Left kidney (tissue), 2 donors: ENCODE results near the gene ASXL1. TPM values are rescaled to one million over a fixed set of nuclear protein-coding genes. Genes with fewer than 3 reads are reported as not detected.

Source experiments
- DNase-seq: peaks from one replicate; pipeline ENCODE4 v3.0.0-alpha.2; 2013
- polyA plus RNA-seq: library from polyadenylated mRNA; unstranded; fragments of 120-200 nt; gene quantifications from one replicate; pipeline ENCODE4 v1.2.1, GENCODE V29; 2013; ENCODE audit not compliant: insufficient read length

The ASXL1 gene
- polyA plus RNA-seq, 1 donor = 80.9 TPM

DNA sequence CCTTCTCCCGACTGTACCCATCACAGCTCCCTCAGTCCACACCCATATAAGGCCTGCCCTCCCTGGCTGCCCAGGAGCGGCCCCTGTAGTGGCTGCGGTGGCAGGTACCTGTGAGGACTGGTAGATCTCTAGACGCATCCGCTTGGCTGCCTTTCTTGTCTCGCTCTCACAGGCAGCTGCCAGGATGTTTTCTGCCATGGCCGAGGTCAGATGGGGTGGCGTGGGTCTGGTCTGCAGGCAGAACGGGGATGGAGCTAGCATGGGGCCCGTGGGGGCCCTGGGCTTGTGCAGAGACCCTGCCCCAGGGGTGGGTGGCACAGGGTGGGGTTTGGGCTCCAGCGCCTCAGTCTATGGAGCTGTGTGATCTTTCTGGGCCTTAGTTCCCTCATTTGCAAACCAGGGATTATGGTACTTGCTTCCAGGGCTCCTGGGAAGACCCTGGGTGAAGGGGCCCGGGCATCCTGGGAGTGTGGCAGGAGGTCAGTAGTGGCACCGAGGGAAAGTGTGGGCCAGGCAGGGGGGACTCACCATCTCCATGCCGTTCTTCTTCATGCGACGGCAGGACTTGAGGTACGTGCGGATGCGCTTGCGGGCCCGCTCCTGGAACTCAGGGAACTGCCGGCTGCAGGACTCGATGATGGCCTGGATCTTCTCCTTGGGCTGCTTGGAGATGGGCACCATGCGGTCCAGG is 94.8 kb downstream of the ASXL1 start:
- DNase-seq = no peak

DNA sequence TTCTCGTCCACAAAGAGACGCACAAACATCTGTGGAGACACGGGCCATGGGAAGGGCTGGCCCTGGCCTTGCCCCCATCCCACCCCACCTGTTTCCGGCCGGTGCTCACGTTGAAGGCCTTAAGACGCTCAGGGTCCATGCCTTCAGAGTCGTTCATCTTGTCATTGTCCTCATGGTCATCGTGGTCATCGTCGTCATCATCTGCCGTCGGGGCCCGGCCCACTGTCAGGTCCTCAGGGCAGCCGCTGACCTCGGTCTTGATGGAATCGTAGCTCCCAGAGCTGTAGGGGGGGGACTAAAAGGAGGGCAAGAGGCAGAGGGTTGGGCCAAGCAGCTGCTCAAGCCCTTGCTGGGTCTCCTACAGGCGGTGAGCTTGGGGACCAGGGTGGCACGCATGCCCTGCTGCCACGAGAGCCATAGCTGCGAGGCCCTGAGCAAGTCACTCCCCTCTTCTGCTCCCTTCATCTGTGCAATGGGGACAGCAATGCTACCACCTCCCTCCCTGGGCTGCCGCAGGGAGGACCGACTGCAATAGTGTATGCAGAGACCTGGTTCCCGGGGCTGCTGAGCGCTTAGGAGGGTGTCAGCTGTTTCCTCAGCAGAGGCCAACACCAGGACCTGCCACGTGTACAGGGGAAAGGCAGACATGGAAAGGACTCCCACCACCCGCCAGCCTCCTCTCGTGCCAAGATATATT is 95.5 kb downstream of the ASXL1 start:
- no peak for DNase-seq

DNA sequence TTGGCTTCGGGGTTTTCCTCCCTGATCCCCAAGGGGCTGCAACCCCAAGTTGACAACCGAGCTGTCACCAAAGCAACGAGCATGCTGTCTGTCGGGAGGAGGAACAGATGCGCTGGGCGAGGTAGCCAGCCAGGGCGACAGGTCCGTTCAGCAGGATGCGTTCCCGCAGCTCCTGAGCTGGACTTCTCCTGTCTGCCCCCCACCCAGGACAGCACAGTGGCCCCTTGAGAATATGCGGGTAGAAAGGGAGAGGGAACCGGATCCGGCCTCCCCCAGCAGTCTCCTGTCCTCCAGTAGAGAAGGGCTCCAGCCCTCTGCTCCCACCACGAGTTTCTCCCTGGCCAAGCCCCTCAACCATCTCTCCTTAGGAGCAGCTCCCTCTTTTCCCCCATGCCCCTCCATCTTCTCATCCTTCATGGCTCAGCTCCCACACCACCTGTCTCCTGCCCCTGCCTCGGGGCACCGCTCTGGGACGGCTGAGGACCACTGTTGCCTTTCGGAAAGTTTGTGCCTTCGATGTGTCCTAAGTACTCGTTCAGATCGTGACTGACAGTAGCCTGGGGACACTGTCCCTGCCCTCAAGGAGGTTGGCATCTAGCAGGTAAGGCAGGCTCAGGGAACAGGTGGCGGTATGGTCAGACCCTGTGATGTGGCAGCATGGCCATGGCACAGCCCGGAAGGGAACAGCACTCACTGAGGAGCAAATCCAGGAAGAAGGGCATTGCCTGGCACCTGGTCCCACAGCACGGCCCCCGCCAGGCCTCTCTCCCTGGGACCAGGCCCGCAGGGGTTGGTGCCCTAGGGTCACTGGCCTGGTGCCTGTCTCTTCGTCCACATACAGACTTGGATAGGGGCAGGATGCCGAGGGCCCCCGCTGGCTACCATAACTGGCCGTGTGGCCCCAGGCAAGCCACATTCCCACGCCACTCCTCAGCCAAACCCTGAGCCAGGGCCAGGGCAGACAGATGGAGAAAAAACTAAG is 96.3 kb downstream of the ASXL1 start:
- DNase-seq = no peak

DNA sequence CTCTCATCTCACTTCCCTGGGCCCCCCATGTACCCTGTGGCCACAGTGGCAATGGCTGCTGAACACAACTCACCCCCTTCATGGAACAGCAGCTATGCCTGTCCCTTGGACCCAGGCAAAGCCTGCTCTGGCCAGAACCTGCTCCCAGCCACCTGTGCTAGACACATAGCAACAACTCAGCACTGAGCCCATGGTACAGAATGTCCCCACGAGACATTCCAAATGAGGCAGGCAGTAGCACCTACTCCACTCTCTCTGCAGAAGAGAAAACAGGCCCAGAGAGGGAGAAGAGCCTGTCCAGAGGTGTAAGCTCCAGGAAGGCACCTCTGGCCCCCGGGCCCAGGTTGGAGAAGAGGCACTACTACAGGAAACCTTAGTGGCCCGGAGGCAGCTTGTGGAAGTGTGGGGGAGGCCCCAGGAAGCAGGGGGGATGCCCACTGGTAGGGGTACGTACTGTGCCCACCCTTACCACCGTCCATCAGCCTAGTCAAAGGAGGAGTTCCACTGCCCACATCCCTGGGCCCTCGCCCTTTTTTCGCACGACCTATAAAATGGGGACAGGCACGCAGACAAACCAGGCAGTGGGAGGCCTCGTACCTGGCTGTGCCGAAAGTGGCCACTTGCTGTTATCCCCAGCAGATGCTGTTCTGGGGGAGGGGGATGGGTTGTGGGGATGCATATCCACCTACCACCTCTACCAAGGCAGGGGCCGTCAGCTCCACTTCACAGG is 97.2 kb downstream of the ASXL1 start:
- no peak for DNase-seq

DNA sequence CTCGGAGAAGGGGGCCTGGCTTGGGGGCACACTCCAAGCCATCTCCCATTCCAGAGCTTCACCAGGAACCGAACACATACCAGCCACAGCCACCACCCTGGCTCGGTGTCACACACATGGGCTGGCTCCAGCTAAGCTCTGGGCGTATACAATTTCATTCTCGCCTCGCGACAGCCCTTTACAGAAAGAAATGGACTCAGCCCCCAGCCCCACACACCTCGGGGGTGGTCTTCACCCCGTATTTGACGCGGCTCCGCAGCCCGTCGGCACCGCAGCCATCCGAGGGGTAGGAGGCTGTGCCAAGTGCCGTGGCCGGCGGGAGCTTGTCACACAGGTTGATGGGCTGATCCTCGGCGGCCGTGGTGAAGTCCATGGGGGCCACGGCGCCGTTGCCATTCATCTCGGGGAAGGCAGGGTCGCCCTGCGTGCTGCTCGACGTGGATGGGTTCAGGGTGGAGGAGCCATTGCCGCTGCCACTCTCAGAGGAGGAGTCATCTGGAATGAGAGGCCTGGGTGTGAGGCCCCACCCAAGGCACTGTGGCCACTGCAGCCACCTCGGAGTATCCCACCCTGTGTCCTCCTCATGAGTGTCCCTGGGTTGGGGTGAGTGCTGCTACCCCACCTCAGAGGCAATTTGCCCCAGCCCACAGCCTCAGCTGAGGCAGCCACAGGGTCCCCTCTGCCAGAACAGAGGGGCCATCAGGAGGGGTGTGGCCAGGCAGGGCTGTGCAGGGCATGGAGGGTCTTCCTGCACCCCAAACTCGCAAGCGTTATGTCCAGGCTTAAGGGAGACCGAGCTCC is 98.0 kb downstream of the ASXL1 start:
- no peak for DNase-seq

DNA sequence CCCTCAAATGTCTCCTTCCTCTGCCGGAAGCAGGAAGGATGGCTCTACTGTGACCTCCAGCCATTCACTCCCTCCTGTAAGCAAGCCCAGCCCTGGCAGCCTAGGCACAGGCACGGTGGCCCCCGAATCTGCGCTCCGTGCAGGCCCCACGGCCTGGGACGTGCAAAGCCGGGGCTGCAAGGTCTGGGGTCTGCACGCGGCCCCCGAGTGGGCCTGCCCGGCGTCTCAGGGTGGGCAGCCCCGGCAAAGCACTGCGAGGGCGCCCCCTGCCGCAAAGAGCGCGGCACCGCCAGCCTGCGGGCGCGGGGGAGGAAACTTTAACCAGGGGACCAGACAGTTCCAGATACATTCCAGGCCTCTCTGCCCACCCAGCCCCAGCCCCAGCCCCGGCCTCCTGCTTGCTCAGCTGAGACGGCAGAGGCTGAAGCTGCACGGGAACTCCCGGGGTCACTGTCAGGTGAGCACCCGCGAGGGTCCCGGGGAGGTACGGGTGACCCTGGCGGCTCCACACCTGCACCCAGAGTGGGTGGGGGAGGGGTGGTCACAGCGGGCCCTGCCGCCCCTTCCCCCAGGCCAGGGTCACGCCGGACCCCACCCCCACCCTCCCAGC is 98.8 kb downstream of the ASXL1 start:
- DNase-seq = peak; percentile 87

DNA sequence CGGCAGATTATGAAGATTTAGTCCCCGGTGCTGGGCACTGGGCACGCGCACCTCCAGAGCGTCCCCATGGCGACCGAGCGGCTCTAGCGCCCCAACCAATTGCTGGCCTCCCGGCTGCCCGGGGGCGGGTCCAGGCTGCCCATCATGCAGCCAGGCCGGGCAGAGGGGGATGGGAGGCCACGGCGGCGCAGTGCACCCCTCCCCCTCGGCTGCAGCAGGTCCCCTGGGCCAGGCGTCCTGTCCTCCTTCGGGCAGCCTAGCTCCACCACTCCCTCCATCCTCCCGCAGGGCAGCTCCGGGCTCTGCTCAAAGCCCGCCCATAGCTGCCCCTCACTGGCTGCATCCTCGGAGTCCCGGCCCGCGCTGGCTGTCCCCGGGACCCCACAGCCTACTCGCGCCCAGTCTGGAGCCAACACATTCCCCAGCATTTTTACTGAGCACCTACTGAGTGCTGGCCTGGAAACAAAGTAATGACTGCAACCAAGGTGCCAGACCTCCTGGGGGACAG is 99.4 kb downstream of the ASXL1 start:
- peak; percentile 90 for DNase-seq

DNA sequence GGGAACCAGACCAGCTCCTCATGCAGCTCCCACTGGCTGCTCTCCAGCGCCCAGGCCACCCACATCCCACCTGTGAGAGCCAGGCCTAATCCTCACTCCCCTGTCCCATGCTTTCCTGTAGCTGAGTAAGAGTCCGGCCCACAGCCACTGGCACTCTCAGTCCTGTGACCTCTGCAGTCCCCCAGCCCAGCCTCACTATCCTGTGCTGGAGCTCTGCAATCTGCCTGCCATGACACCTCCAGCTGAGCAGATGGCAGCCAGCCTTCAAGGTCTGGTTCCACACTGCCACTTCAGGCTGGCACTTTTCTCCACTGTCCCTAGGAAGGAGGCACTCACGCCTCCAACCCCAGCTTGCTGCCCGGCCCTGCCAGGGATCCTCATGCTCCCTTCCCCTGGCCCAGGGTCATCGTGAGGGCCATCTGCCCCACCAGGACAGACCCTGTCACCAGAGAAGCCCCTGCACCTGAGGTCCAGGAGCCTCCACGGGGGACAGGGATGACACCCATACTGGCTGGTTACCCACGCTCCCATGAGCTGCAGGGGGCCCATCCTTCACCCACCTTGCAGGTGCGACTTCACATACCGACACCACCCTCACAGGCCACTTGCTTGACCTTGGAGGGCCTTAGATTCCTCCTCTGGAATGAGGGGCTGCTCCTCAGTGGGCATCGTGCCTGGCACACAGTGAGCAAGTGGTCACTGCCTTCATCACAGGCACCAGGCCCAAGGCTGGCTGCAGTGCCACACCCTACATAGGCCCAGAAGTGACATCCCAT is 100.1 kb downstream of the ASXL1 start:
- no peak for DNase-seq

DNA sequence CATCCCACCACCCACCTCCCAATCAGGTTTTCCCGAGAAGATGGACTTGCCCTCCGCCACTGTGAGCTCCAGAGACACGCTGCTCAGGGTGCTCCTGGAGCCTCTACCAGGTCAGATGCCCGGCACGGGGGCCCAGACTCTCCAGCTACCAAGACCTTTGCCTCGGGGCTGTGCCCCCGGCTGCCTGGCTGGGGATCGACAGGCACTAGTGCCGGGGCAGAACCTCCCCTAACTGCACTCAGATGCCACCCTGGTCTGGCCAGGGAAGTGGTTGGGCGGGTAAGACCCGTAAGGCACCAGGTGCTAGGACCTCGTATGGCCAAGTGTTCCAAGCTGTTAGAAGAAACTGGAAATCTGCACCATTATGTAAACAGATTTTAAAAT is 100.7 kb downstream of the ASXL1 start:
- no peak for DNase-seq

DNA sequence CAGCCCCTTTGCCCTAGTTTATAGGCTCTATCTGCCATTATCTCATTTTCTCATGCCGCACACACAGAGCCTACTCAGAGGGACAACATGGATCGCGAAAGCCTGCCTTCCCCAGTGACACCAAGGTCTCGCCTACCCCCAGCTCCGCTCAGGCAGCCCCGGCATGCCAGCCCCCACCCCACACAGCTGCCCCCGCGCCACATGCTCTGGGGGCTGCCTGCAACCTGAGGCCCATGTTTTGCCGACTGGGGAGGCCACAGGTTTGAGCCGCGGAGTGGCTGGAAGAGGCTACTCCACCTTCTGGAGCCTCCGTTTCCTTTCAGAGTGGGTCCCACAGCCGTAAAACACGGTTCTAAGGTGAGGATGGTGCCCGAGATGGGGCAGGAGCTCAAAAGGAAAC is 102.1 kb downstream of the ASXL1 start:
- DNase-seq = no peak

DNA sequence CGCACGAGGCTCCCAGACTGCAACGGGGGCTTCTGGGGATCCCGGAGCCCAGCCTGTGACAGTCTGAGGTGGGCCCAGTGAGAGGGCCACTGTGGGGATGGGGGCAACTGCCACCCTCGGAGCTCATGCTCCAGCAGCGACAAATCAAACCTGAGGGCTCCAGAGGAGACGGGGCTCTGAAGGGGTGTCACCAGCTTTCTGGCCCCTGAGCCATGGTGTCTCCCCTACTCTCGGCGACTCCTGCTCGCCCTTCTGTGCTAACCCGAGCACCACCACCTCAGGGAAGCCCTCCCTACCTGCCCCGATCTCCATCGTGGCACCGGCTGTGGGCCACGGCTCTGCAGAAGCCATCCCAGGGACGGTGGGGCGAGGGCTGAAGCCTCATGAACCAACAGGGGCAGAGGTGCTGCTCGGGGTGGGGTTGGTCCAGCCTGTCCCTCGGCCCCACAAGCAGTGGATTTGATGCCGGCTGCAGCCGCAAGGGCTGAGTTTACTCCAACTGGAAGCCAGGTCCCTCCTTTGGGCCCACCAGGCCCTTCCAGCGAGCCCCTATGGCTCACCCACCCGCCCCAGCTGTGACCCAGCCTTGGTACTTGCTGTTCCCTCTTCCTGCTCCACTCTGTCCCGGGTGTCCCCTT is 102.7 kb downstream of the ASXL1 start:
- no peak for DNase-seq

DNA sequence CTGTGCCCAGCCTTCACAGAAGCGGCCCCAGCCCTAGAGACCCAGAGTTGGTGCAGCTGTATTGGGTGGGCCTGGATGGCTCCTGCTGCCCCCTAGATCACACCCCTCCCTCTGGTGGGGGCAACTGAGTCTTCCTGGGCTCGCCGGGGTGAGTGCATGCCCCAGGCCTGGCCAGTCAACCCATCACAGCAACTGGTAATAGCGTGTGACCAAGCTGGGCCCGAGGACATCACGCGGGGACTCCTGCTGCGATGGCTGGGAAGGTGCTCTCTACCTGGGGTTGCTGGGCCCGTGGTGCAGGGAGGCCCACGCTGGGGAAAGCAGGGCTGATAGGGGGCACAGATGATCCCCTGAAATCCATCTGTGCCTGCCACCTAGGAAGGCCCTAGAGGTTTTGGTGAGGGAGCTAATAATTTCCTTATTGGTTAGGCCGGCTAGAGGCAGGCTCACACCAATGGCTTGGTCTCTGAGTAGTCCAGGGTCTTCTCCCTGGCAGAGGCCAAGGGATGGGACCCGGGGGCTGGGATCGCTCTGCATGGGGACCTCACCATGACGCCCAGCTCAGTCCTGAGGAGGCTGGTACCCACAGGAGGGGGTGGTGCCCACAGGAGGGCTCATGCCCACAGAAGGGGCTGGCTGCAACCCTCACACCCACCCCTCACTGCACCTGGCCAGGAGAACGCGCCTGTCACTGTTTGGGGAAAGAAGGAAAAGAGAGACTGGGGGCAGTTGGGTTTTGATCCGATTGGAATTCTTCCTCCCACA is 103.9 kb downstream of the ASXL1 start:
- DNase-seq = no peak

DNA sequence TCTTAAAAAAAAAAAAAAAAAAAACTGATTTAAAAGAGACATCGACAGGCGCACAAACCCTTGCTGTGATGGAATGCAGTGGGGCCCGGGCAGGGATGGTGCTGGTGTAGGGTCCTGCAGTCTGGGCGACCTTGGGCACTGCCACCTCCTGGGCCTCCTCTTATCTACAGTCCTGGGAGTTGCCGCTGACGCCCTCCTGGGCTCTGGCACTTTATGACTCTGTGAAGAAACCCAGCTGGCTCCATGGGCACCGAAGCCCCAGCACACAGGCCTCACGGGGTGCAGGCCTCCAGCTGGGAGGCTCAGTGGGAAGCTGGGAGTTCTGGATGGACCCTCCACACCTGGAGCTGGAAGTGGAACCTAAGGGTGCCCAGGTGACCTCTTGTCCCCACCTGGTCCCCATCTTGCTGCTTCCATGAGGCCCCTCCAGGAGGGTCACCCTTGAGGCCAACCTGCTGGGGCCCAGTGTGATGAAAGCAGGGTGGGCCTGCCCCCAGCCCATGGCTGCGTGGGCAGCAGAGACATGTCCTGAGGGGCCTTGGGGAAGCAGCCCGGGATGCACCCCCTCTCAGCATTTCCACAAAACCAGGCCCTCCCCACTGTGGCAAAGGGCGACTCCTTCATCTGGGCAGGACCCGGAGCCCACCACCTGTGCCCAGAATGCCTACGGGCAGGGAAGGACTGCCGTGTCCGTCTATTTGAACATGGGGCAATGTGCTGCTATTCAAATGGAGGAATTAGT is 104.9 kb downstream of the ASXL1 start:
- DNase-seq = no peak

DNA sequence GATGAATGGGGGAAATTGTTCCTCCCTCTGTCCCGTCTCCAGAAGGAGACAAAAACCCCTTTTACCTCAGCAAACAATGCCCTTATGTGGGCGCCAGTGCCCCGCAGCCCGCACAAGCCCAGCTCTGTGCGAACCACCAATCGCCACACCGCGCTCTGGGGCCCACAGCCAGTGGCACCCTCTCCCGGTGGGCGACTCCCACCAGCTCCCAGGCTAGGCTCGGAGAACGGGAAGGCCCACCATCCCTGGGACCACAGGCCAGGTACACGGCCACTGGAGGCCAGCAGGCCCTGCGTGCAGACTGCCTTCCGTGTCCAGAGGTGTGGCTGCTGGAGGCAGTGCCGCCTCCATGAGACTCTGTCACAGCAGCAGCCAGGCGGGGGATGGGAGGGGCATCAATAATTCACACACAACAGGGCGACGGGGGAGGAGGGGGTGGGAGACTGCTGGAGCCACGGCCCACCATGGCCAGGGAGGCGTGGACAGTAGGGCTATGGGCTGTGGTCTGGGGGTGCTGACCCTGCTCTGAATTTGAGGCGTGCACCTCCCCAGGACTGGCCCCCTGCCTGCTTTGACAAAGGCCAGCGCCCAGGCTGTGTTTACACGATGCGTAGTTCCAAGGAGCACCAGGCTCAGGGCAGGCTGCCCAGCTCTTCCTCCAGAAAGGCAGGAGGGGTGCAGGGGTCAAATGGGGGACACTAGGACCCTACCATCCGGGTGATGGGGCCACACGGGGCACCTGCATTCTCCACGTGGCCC is 105.7 kb downstream of the ASXL1 start:
- DNase-seq = peak; percentile 70

DNA sequence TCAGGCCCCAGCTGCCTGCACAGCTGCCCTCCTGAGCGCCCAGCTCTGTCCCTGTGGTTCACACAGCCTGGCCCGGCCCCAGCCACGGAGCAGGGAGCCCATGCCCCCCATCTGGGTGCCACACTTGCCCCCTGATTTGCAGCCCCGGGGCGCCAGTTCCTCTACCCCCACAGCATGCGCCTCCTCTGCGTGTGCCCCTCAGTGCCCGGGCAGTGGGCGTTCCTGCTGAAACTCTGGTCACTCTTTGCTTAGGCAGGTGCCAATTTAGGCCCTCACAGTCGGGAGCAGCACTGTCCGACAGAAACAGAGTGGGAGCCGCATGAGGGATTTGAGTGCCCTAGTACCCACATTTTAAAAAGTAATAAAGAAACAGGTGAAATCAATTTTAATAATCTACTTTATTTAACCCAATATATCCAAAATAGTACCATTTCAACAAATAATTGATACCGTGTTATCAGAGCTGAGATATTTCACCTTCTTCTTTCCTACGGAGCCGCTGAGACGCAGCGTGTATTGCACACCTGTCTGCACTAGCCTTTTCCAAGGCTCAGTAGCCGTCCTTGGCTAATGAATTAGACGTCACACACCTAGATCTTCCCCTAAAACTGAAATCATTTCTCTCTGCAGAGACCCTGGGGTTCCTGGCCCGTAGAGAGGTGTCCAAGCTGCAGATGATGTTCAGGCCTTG is 106.4 kb downstream of the ASXL1 start:
- DNase-seq = no peak
